SW480 (cell line): ENCODE data around the gene CMTR1.
"Not testable (repeated sequence)": the region's sequence is repeated elsewhere in the genome, so short reads cannot be mapped to it uniquely, and the experiment has no call there.

ENCODE experiments used
- DNase-seq: peaks from one replicate; pipeline ENCODE4 v3.0.0-alpha.2; 2016; ENCODE audit warnings: low spot score

Gene CMTR1

GRCh38 chr6:37433657-37434271, 743 bp downstream of the CMTR1 start:
- peak; percentile 1 for DNase-seq

DNA sequence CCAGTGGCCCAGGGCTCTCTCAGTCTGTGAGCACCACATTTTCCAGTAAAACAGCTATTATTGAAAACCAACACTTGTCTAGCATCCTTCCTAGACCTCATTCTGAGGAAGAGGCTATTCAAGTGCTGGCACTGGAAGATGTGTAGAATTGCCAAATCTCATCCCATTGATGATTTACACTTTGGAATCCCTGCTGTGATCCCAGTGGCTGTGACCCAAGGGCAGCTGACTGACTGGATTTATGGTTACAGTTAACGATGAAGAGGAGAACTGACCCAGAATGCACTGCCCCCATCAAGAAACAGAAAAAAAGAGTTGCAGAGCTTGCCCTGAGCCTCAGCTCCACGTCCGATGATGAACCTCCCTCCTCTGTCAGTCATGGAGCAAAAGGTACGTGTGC, 2.4 kb downstream of the CMTR1 start:
- no peak for DNase-seq

DNA sequence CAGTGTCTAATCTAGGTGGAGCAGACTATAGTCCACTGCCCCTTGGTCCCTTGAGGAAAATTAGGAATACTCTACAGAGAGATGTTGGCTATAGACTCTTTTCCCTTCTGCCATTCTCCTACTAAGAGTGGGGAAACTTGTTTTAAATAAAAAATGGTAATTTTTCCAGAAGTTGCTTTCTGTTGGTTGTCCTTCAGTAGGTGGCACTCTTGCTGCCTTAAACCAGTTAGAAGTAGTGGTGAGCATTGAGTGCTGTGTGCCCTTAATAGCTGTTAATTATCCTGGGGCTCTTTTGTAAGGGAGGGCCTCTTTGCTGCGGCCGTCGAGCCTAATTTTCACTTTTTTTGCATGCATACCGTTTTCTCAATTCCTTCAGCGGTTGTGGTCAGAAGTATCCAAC, 2.8 kb downstream of the CMTR1 start:
- DNase-seq = no peak

- no peak for DNase-seq
Measured at GRCh38 chr6:37438930-37439329, 5.9 kb downstream of the CMTR1 start.

GRCh38 chr6:37441651-37442050, 8.6 kb downstream of the CMTR1 start:
- no peak for DNase-seq

- no peak for DNase-seq
Measured at GRCh38 chr6:37442416-37443215, 9.6 kb downstream of the CMTR1 start.

DNA sequence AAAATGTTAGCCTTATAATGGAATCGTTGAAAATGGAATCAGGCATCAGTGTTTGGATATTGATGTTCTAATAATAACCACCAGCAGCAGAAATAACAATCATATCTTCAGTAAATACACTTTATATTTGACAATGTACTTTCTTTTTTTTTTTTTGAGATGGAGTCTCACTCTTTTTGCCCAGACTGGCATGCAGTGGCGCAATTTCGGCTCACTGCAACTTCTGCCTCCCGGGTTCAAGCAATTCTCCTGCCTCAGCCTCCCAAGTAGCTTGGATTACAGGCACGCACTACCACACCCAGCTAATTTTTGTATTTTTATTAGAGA, 10.2 kb downstream of the CMTR1 start:
- not testable (repeated sequence) for DNase-seq

DNA sequence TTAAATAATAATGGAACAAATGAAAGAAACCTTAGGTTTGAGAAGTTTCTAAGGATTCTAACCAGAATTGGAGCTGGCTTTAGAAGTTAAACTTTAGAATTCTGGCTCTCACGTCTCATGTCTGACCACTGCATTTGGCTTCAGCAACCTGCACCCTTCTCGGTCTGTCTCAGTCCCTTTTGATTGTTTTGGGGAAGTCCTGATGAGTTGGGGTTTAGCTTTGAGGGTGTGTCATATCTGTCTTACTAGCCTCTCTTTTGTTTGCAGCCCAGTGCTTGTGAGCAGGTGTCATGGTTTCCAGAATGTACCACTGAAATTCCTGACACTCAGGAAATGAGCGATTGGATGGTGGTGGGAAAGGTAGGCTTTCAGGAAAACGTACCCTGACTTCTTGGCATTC, 17.0 kb downstream of the CMTR1 start:
- no peak for DNase-seq

DNA sequence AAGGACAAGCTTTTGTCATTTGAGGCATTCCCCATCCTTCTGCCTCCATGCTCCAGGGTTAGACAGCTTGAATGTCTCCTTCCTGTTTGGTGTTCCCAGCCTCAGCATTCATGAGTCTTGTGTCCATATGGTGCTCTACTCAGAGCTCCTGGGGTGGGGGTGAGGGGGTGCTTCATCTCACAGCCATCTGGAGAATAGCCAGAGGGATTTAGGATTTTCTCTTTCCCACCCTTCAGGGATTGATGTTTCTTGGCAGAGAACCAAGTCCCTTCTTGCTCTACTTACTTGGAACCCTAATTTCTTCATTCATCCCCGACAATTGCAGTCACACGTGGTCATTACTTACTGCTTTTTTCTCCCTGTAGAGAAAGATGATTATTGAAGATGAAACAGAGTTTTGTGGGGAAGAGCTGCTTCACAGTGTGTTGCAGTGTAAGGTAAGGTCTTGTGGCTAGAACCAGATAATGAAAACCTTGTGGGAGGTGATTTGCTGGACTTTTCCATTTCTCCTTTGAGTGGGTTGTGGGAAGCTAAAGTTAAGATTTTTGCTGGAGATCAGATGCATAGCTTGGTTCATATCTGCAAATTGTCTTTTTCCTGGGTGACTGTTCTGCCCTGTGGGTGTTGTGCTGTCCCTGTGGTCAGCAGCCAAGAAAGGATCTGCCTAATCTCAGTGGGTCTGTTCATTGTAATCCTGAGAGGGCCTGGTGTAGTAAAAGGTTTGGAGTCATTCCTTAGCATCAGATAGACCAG, 18.6 kb downstream of the CMTR1 start:
- DNase-seq = no peak

- DNase-seq = no peak
Measured at GRCh38 chr6:37452522-37452921, 19.5 kb downstream of the CMTR1 start.

GRCh38 chr6:37454420-37455140, 21.6 kb downstream of the CMTR1 start:
- DNase-seq = no peak

- DNase-seq = no peak
Measured at GRCh38 chr6:37456126-37456525, 23.1 kb downstream of the CMTR1 start.

DNA sequence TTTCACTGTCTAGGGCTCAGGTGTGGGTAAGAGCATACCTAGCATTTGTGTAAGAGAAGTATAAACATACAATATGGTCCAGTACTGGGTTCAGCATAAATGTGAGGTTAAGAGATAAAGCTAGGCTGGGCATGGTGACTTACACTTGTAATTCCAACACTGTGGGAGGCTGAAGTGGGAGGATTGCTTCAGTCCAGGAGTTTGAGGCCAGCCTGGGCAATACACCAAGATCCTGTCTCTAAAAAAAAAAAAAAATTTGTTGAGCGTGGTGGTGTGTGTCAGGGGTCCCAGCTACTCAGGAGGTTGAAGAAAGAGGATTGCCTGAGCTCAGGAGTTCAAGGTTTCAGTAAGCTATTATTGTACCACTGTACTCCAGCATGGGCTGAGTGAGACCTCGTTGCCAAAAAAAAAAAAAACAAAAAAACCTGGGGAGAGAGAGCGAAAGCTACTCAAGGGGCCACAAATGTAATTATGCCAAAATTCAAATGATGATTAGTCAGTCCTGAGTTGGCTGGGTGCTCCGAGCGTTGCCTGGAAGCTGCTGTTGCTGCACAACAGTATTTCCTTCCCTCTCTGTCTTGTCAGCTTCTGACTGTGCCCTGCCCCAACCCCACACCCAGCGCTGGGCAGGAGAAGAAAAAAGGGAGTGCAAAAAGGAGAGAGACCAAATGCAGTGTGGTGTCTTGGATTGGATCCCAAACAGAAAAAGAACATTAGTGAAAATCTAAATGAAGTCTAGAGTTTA, 24.0 kb downstream of the CMTR1 start:
- no peak for DNase-seq

DNA sequence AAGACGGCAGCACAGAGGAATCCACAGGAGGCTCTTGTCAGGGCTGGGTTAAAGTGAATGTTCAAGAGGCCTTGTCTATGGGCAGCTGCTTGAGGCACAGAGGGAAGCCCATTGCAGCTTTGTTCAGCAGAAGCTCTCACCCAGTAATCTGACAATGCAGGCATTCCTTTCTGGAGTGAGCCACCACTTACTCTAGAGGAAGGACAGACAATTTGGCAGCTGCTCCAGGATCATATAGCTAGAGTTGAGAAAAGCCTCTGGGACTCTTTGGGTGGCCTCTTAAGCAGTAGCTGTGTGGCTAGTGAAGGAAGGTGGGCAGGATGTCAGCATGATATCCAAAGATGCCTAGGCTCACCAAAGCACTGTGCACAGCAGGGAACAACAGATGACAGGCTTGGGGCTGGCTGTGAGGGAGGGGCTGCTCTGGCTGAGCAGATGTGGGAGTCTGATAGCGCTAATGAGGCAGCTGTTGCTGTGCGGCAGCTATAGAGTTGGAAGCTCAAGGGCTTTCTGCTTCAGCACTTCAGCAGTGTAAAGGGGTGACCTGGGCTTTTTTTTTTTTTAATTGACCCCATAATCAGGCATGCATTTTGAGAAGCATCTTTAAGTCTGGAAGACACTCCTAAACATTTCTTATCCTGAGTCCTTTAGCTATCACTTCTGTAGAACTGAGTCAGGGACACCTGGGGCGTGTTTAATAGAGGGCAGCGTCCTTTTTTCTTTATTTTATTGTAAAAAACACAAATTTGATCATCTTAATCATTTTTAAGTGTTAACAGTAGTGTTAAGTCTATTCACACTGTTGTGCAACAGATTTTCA, 27.2 kb downstream of the CMTR1 start:
- DNase-seq = no peak

GRCh38 chr6:37460805-37461204, 27.8 kb downstream of the CMTR1 start:
- no peak for DNase-seq

DNA sequence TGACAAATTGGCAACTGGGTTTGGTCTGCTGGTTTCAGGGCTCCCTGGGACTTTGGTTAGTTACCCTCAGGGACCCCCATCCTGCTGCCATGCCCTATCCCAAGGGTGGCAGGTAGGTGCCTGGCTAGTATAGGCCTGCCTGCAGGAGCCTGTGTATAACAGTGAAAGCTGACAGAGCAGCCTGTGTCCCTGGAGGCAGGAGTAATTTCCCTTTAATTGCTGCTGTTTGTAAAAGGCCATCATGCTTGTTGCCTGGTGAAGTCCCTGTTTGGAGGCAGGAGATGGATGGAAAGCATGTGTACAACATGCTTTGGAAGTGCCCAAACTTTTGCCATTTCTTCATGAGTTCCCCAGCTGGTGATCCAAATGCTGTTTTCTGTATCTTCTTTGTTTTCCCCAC, 30.1 kb downstream of the CMTR1 start:
- DNase-seq = no peak

- no peak for DNase-seq
Measured at GRCh38 chr6:37467718-37468117, 34.7 kb downstream of the CMTR1 start.

DNA sequence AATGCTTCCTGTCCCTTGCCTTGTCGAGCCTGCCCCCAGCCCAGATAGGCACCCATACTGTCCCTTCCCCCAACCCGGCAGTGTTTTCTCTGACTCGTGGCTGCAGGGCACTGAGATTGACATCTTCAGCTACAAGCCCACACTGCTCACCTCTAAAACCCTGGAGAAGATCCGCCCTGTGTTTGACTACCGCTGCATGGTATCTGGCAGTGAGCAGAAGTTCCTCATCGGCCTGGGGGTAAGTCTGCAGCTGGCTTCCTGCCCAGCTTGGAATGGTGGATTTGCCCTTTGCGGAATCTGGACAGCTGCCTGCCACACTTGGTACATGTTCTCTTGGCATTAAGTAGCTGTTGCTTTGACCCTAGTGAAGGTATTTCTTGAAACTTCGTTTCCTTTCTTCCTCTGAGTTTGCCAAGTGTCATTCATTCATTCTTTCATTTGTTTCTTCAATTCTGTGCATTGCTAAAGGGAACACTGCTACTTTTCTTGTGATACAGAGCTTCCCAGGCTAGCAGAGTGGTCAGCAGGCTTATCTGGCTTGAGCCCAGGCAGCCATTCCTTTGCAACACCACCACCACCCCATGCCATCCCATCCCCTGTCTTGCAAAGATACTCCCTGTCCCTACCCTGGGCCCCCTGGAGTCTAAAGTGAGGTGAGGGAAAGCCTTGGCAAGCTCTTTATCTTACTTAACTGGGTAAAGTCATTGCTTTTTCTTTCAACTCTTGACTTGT, 40.5 kb downstream of the CMTR1 start:
- DNase-seq = no peak

- DNase-seq = no peak
Measured at GRCh38 chr6:37474316-37474715, 41.3 kb downstream of the CMTR1 start.

DNA sequence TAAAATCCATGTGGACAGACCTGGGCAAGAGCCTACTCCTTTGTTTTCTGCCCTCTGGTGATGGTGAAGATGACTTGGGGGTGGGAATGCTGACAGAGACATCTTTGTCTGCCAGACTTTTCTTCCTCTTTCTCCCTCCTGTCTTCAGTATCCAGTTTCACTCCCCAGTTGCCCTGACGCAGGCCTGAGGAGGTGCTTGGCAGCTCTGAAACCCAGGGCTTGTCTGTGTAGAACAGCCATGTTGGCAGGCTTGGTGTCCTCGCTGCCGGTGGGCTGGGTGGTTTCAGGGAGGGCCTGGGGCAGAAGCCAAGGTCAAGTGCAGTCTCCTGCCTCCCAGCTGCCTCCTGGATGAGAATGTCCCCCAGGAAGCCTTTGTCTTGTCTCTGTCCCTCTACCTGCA, 44.2 kb downstream of the CMTR1 start:
- no peak for DNase-seq
